ENCODE data around the gene MAT2B.

DNA sequence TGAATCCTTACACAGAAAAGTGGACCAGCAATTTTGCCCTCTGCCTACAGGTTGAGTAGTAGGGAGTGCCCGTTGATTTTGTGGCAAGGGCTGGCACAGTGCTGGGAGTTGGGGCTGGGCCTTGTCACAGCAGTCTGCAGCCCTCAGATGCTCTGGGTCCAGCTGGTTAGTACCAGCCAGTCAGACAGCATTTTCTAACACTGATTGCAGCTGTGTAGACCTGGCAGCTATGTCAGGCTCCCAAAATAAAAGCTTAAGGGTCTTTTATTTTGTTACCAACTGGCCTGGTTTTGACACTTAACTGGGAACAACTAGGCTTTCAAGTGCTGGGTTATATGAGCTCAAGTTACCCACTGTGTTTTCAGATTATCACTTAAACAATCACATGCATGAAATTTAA lies 57.7 kb downstream of the MAT2B start:
- TF ChIP-seq POLR2AphosphoS5 (IDR thresholded peaks at IDR 0.05; ENCODE audit: low read depth, low read length) (no peak), TAF1 (IDR thresholded peaks at IDR 0.05; ENCODE audit: borderline replicate concordance, insufficient read depth, low read length) (no peak), SIN3A (IDR thresholded peaks at IDR 0.05; ENCODE audit: borderline replicate concordance, insufficient read depth, low read length) (no peak)
- TF ChIP-seq, protein P1, sequence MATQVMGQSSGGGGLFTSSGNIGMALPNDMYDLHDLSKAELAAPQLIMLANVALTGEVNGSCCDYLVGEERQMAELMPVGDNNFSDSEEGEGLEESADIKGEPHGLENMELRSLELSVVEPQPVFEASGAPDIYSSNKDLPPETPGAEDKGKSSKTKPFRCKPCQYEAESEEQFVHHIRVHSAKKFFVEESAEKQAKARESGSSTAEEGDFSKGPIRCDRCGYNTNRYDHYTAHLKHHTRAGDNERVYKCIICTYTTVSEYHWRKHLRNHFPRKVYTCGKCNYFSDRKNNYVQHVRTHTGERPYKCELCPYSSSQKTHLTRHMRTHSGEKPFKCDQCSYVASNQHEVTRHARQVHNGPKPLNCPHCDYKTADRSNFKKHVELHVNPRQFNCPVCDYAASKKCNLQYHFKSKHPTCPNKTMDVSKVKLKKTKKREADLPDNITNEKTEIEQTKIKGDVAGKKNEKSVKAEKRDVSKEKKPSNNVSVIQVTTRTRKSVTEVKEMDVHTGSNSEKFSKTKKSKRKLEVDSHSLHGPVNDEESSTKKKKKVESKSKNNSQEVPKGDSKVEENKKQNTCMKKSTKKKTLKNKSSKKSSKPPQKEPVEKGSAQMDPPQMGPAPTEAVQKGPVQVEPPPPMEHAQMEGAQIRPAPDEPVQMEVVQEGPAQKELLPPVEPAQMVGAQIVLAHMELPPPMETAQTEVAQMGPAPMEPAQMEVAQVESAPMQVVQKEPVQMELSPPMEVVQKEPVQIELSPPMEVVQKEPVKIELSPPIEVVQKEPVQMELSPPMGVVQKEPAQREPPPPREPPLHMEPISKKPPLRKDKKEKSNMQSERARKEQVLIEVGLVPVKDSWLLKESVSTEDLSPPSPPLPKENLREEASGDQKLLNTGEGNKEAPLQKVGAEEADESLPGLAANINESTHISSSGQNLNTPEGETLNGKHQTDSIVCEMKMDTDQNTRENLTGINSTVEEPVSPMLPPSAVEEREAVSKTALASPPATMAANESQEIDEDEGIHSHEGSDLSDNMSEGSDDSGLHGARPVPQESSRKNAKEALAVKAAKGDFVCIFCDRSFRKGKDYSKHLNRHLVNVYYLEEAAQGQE (IDR thresholded peaks at IDR 0.05; ENCODE audit: insufficient read depth in 1 of 2, low read depth in 2 of 2, low read length in 2 of 2) = no peak

Data from PFSK-1 (cell line).